Liver (tissue), 9 donors: ENCODE measurements around the gene CKS2. TPM values are rescaled to one million over a fixed set of nuclear protein-coding genes. Genes with fewer than 3 reads are reported as not detected.

Experiments used
- DNase-seq: peaks from one replicate; pipeline ENCODE4 v3.0.0-alpha.2; 2017; ENCODE audit warnings: low spot score
- H3K27ac ChIP-seq, 2 donors: one replicate each; pipeline ENCODE4 v1.7.0; 2013; ENCODE audit warnings: inconsistent platforms in 2 of 2, low read length in 2 of 2, control low read depth in 1 of 2, low read depth in 1 of 2, mild to moderate bottlenecking in 1 of 2
- H3K27me3 ChIP-seq, 4 donors: one replicate each; pipeline versions ENCODE4 v1.6.1 to v1.7.0; 2013; ENCODE audit warnings: low read length in 3 of 4, inconsistent platforms in 1 of 4, mild to moderate bottlenecking in 1 of 4, moderate library complexity in 1 of 4; ENCODE audit not compliant: control insufficient read depth in 4 of 4, insufficient read depth in 4 of 4
- H3K36me3 ChIP-seq, 4 donors: one replicate each; pipeline versions ENCODE4 v1.6.1 to v1.7.0; 2013; ENCODE audit warnings: low read length in 3 of 4, mild to moderate bottlenecking in 3 of 4, low read depth in 1 of 4, moderate library complexity in 1 of 4; ENCODE audit not compliant: control insufficient read depth in 4 of 4, insufficient read depth in 3 of 4
- H3K4me1 ChIP-seq, 4 donors: one replicate each; pipeline versions ENCODE4 v1.6.1 to v1.7.0; 2013; ENCODE audit warnings: low read length in 3 of 4, mild to moderate bottlenecking in 3 of 4, moderate library complexity in 1 of 4; ENCODE audit not compliant: control insufficient read depth in 4 of 4, insufficient read depth in 4 of 4
- H3K4me3 ChIP-seq, 3 donors: one replicate each; pipeline versions ENCODE4 v1.6.1 to v1.7.0; 2013; ENCODE audit warnings: low read length in 3 of 3, control low read depth in 1 of 3, low read depth in 1 of 3, mild to moderate bottlenecking in 1 of 3
- H3K9ac ChIP-seq, 2 donors: one replicate each; pipeline ENCODE4 v1.7.0; 2013; ENCODE audit warnings: low read length in 2 of 2, mild to moderate bottlenecking in 2 of 2, moderate library complexity in 2 of 2, control low read depth in 1 of 2, low read depth in 1 of 2
- H3K9me3 ChIP-seq, 4 donors: one replicate each; pipeline versions ENCODE4 v1.6.1 to v1.7.0; 2013; ENCODE audit warnings: low read length in 3 of 4; ENCODE audit not compliant: control insufficient read depth in 4 of 4
- EGR1 ChIP-seq, 2 donors: IDR thresholded peaks; 2 replicates each; pipeline ENCODE4 v1.6.1; 2016 to 2018; ENCODE audit warnings: antibody characterized with exemption in 2 of 2, low read depth in 2 of 2
- FOXA1 ChIP-seq: IDR thresholded peaks from 2 replicates; pipeline ENCODE4 v1.6.1; 2016; ENCODE audit warnings: antibody characterized with exemption
- FOXA2 ChIP-seq: IDR thresholded peaks from 2 replicates; pipeline ENCODE4 v1.6.1; 2016; ENCODE audit warnings: antibody characterized with exemption
- GABPA ChIP-seq, 2 donors: IDR thresholded peaks in 1 of 2; conservative IDR thresholded peaks in 1 of 2; 2 replicates each; pipeline ENCODE4 v1.6.1; 2016; ENCODE audit warnings: antibody characterized with exemption in 2 of 2, mild to moderate bottlenecking in 1 of 2, moderate library complexity in 1 of 2
- HNF4A ChIP-seq, 2 donors: conservative IDR thresholded peaks; 2 replicates each; pipeline ENCODE4 v1.6.1; 2016; ENCODE audit warnings: antibody characterized with exemption in 2 of 2, mild to moderate bottlenecking in 2 of 2
- HNF4G ChIP-seq: IDR thresholded peaks from 2 replicates; pipeline ENCODE4 v1.6.1; 2016; ENCODE audit warnings: antibody characterized with exemption
- JUND ChIP-seq, 2 donors: IDR thresholded peaks; 2 replicates each; pipeline ENCODE4 v1.6.1; 2016; ENCODE audit warnings: antibody characterized with exemption in 2 of 2
- NR2F2 ChIP-seq: IDR thresholded peaks from 2 replicates; pipeline ENCODE4 v1.6.1; 2016; ENCODE audit warnings: antibody characterized with exemption
- RAD21 ChIP-seq, 2 donors: IDR thresholded peaks; 2 replicates each; pipeline ENCODE4 v1.6.1; 2016; ENCODE audit warnings: antibody characterized with exemption in 2 of 2, mild to moderate bottlenecking in 2 of 2
- RXRA ChIP-seq, 2 donors: IDR thresholded peaks; 2 replicates each; pipeline ENCODE4 v1.6.1; 2017 to 2018; ENCODE audit warnings: antibody characterized with exemption in 2 of 2, mild to moderate bottlenecking in 1 of 2
- SP1 ChIP-seq: IDR thresholded peaks from 2 replicates; pipeline ENCODE4 v1.6.1; 2018; ENCODE audit warnings: antibody characterized with exemption, mild to moderate bottlenecking
- TAF1 ChIP-seq: conservative IDR thresholded peaks from 2 replicates; pipeline ENCODE4 v1.6.1; 2016; ENCODE audit warnings: antibody characterized with exemption, mild to moderate bottlenecking
- YY1 ChIP-seq: IDR thresholded peaks from 2 replicates; pipeline ENCODE4 v1.6.1; 2016; ENCODE audit warnings: antibody characterized with exemption, mild to moderate bottlenecking
- WGBS: extraction: QIAGEN DNeasy Blood & Tissue Kit; methylation state at CpG from one replicate; pipeline ENCODE4 v1.1.7; 2013; 5-methylcytosine and 5-hydroxymethylcytosine counted together
- polyA plus RNA-seq, 2 donors: library from polyadenylated mRNA; stranded (reverse) in 1 of 2; unstranded in 1 of 2; fragments of 200-250 nt in 1 of 2; fragments of >200 nt in 1 of 2; fragmentation: Nextera tagmentation in 1 of 2; extraction: Ambion mirVana in 1 of 2; gene quantifications; one replicate each; pipeline versions ENCODE4 v1.2.1 to v1.2.3, GENCODE V29; 2013 to 2015
- total RNA-seq, 2 donors: library from RNA; depleted of rRNA; stranded (reverse); fragments of >200 nt; gene quantifications; one replicate each; pipeline ENCODE4 v1.2.3, GENCODE V29; 2014
- TF ChIP-seq, protein P1 (sequence below): IDR thresholded peaks from 2 replicates; pipeline ENCODE4 v1.6.1; 2016; ENCODE audit warnings: antibody characterized with exemption
- TF ChIP-seq, protein P2 (sequence below): IDR thresholded peaks from 2 replicates; pipeline ENCODE4 v1.6.1; 2016; ENCODE audit warnings: antibody characterized with exemption
- TF ChIP-seq, protein P3 (sequence below): IDR thresholded peaks from 2 replicates; pipeline ENCODE4 v1.6.1; 2016; ENCODE audit warnings: antibody characterized with exemption
- donor health status: healthy.
- donor health status: healthy.
- donor health status: healthy.
- donor health status: healthy.
- donor health status: healthy.

The CKS2 gene
- total and polyA plus RNA-seq, 4 donors, result 3.1 to 79.7 (median 17.7) TPM

DNA sequence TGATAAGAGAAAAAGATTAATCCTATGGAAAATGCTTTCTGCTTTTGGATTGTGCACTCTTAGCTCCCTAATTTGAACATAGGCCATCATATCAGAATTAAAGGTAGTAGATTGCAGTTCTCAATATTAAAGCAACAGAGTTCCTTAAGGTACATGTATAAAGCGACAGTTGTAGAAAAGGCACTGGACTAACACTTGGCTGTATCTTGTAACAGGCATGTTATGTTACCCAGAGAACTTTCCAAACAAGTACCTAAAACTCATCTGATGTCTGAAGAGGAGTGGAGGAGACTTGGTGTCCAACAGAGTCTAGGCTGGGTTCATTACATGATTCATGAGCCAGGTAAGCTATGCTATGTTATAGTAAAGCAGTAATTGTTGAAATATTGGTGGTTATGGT, 4.0 kb downstream of the CKS2 start:
- H3K4me1 ChIP-seq, result peaks cover 4 to 25% (median 18%) of the 10 kb centered on the region in 4 donors
- no peak for TF ChIP-seq SP1
- H3K9me3 ChIP-seq, result no peaks in the 10 kb centered on the region
- no peaks in the 10 kb centered on the region for H3K36me3 ChIP-seq
- H3K9ac ChIP-seq, result no peak overlapping the region
- H3K4me3 ChIP-seq, result no peak overlapping the region
- 100% methylated on average over 1 of the region's 1 CpG for WGBS
- no peaks in the 10 kb centered on the region for H3K27me3 ChIP-seq
- DNase-seq, result no peak
- H3K27ac ChIP-seq, result no peak overlapping the region

DNA sequence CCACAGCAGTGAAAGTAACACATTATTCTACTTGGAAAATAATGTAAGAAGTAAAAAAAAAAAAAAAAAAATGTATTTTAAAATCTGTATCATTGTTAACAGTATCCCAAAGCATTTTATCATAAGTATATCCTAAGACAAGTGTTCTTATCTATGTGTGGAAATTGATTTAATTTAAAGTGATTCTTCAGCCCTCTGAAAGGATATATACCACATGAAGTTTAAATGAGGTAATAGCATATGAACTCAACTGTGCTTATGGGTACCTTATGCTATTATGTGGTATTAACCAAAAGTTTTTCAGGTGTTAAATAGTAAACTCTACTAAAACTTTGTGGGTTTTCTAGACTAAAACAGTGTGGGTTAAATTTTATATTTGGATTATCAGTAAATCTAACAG, 4.5 kb downstream of the CKS2 start:
- H3K27ac ChIP-seq, result no peak overlapping the region
- no peak overlapping the region for H3K4me3 ChIP-seq
- peaks cover 6 to 26% (median 20%) of the 10 kb centered on the region in 4 donors for H3K4me1 ChIP-seq
- no peaks in the 10 kb centered on the region for H3K36me3 ChIP-seq
- no peak overlapping the region for H3K9ac ChIP-seq
- H3K27me3 ChIP-seq, result no peaks in the 10 kb centered on the region
- H3K9me3 ChIP-seq, result no peaks in the 10 kb centered on the region
- TF ChIP-seq YY1 (no peak), RAD21 (IDR thresholded peaks at IDR 0.05) (no peak), FOXA1 (no peak)
- TF ChIP-seq, protein P1, sequence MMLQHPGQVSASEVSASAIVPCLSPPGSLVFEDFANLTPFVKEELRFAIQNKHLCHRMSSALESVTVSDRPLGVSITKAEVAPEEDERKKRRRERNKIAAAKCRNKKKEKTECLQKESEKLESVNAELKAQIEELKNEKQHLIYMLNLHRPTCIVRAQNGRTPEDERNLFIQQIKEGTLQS, result no peak
- no peak for DNase-seq

DNA sequence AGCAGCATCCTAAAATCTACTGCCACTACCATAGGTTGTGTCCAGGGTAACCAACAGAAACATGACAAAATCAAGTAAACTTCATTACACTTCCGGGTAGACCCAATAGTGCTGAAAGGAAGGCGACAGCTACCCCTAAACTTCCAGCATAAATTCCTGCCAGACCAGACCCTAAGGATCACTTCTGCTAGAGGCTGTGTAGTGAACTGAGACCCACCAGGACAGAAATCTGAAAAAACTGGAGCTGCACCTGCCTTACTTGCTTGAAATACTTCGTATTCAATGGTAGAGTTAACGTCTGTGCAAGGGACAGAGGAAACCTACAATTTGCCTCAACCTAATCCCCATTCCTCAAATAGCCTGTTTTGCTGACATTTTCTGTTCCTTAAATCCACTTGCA, 6.3 kb downstream of the CKS2 start:
- Histone ChIP-seq H3K4me3 (peak overlapping the region in 1 of 3 donors; percentile 5), H3K27me3 (no peaks in the 10 kb centered on the region), H3K9me3 (no peaks in the 10 kb centered on the region), H3K36me3 (no peaks in the 10 kb centered on the region), H3K27ac (peak overlapping the region; percentile 97 to 100), H3K4me1 (peaks cover 6 to 23% (median 17%) of the 10 kb centered on the region in 4 donors), H3K9ac (peak overlapping the region in 1 of 2 donors; percentile 87)
- no peak for DNase-seq
- 91% methylated on average over 4 of the region's 4 CpGs for WGBS
- TF ChIP-seq HNF4A (conservative IDR thresholded peaks at IDR 0.05), result no peak
- TF ChIP-seq, protein P2, sequence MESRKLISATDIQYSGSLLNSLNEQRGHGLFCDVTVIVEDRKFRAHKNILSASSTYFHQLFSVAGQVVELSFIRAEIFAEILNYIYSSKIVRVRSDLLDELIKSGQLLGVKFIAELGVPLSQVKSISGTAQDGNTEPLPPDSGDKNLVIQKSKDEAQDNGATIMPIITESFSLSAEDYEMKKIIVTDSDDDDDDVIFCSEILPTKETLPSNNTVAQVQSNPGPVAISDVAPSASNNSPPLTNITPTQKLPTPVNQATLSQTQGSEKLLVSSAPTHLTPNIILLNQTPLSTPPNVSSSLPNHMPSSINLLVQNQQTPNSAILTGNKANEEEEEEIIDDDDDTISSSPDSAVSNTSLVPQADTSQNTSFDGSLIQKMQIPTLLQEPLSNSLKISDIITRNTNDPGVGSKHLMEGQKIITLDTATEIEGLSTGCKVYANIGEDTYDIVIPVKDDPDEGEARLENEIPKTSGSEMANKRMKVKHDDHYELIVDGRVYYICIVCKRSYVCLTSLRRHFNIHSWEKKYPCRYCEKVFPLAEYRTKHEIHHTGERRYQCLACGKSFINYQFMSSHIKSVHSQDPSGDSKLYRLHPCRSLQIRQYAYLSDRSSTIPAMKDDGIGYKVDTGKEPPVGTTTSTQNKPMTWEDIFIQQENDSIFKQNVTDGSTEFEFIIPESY, result no peak

DNA sequence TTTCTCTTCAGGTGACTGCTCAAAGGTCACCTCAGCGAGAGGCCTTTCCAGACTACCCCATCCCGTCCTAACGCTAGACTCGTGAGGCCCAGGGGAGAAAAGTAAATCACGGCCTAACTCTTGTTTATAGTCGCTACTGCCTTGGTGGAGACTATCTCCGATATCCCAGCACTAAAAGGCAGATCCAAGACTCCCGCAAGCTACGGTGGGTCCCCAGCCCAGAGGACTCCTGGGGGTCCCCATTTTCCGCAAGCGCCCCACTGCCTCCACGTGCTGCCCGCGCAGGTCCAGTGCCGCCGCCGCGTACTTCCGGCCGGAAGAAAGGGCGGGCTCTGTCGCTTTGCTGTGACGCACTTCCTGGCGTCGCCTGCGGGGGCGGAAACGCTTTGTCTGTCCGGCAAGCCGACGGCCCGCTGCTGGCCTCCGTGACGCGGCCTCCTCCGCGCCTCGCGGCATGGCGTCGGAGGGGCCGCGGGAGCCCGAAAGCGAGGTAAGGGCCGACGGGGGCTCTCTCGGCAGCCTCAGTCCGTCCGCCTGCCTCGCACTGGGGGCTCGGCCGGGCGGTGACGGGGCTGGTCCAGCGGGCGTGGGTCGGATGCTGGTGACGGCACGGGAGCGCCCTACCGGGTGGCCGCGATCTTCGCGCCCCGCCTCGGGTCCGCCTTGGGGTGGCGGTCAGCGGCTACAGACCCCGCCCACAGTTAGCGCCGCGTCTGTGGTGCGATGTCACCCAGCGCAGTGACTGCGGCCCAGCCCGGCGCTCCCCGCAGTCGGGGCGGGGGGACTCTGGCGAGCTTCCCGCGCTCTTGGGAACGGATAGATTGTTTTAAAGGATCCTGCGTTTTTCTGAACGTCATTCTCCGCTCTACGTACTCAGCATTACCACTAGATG, 7.4 kb downstream of the CKS2 start, which contains the start of gene SECISBP2:
TSS of gene SECISBP2 (plus strand) at position 378 of the 892 bp plus-strand sequence. CDS start at position 455, 77 bp downstream.
- Histone ChIP-seq H3K9ac (peak within 1 kb of the TSS; percentile 87 to 99), H3K36me3 (no peaks in the 10 kb centered on the region), H3K27ac (peak within 1 kb of the TSS; percentile 97 to 100), H3K27me3 (no peaks in the 10 kb centered on the region), H3K4me3 (peak within 1 kb of the TSS; percentile 68 to 88 (median 86)), H3K9me3 (no peaks in the 10 kb centered on the region), H3K4me1 (peaks cover 6 to 24% (median 18%) of the 10 kb centered on the region in 4 donors)
- DNase-seq, result peak; percentile 96
- WGBS, result under 1% methylated on average over 91 of the region's 91 CpGs
- TF ChIP-seq EGR1 (IDR thresholded peaks at IDR 0.05; ENCODE audit: low read depth in 2 of 2) (peak; percentile 99 to 100), HNF4A (conservative IDR thresholded peaks at IDR 0.05) (peak; percentile 25 to 35), RXRA (IDR thresholded peaks at IDR 0.05) (peak; percentile 50 to 61), YY1 (peak; percentile 64), RAD21 (IDR thresholded peaks at IDR 0.05) (peak in 1 of 2 donors; percentile 78), NR2F2 (no peak), JUND (IDR thresholded peaks at IDR 0.05) (no peak), GABPA (IDR thresholded peaks at IDR 0.05 in 1 of 2, conservative IDR thresholded peaks at IDR 0.05 in 1 of 2) (peak; percentile 90 to 98), TAF1 (peak; percentile 3), SP1 (peak; percentile 64), FOXA1 (peak; percentile 69), HNF4G (no peak), FOXA2 (no peak)
- TF ChIP-seq, protein P3, sequence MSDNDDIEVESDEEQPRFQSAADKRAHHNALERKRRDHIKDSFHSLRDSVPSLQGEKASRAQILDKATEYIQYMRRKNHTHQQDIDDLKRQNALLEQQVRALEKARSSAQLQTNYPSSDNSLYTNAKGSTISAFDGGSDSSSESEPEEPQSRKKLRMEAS, result peak; percentile 98
- TF ChIP-seq, protein P1, result no peak
- TF ChIP-seq, protein P2, result no peak
